ENCODE results near the gene COL2A1. TPM values are rescaled to one million over a fixed set of nuclear protein-coding genes. Genes with fewer than 3 reads are reported as not detected.

Gene COL2A1
- total RNA-seq, 4 donors from 2014 or later = not detected

DNA sequence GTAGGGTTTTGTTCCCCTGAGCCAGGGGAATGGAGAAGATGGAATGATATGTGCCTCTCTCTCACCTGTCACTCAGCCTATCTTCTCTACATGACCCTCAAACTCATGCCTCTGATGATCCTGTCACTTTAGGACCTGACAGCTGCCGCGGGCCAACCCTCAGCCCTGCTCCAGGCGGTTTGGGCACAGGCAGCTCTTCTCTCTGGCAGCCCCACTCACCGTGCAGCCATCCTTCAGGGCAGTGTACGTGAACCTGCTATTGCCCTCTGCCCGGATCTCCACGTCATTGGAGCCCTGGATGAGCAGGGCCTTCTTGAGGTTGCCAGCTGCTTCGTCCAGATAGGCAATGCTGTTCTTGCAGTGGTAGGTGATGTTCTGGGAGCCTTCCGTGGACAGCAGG is 30.4 kb downstream of the COL2A1 start:
- DNase-seq = no peak
- H3K27ac ChIP-seq = no peak overlapping the region
- TF ChIP-seq POLR2A (IDR thresholded peaks at IDR 0.05) = no peak
- TF ChIP-seq, protein P1, sequence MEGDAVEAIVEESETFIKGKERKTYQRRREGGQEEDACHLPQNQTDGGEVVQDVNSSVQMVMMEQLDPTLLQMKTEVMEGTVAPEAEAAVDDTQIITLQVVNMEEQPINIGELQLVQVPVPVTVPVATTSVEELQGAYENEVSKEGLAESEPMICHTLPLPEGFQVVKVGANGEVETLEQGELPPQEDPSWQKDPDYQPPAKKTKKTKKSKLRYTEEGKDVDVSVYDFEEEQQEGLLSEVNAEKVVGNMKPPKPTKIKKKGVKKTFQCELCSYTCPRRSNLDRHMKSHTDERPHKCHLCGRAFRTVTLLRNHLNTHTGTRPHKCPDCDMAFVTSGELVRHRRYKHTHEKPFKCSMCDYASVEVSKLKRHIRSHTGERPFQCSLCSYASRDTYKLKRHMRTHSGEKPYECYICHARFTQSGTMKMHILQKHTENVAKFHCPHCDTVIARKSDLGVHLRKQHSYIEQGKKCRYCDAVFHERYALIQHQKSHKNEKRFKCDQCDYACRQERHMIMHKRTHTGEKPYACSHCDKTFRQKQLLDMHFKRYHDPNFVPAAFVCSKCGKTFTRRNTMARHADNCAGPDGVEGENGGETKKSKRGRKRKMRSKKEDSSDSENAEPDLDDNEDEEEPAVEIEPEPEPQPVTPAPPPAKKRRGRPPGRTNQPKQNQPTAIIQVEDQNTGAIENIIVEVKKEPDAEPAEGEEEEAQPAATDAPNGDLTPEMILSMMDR (IDR thresholded peaks at IDR 0.05) = no peak
- intact Hi-C loops (cut with DNase I) = no loop called here
- H3K4me3 ChIP-seq = no peak overlapping the region
- WGBS, 2 donors = 74 to 100% methylated on average over 2 to 4 of the region's 9 CpGs
- no peaks in the 10 kb centered on the region for H3K9me3 ChIP-seq
- peaks cover 0 to under 1% (median 0%) of the 10 kb centered on the region in 4 donors for H3K27me3 ChIP-seq
- H3K36me3 ChIP-seq = peaks cover 0 to 7% (median 0%) of the 10 kb centered on the region in 3 donors
- no peaks in the 10 kb centered on the region for H3K4me1 ChIP-seq

- no peak overlapping the region for H3K4me3 ChIP-seq
- no peaks in the 10 kb centered on the region for H3K9me3 ChIP-seq
- no peak overlapping the region for H3K27ac ChIP-seq
- no peak for TF ChIP-seq POLR2A (IDR thresholded peaks at IDR 0.05)
- TF ChIP-seq, protein P1 (IDR thresholded peaks at IDR 0.05) = no peak
- WGBS, 2 donors = 77% methylated on average over 6 of the region's 6 CpGs
- DNase-seq = no peak
- H3K4me1 ChIP-seq = peaks cover 0 to 3% (median 0%) of the 10 kb centered on the region in 3 donors
- intact Hi-C loops (cut with DNase I) = no loop called here
- H3K27me3 ChIP-seq = no peaks in the 10 kb centered on the region
- H3K36me3 ChIP-seq = peaks cover 0 to 17% (median 0%) of the 10 kb centered on the region in 3 donors
Measured at GRCh38 chr12:47972895-47973294, 31.4 kb downstream of the COL2A1 start.

GRCh38 chr12:47970843-47971242 is 33.4 kb downstream of the COL2A1 start:
- H3K4me3 ChIP-seq = no peak overlapping the region
- TF ChIP-seq POLR2A (IDR thresholded peaks at IDR 0.05) = no peak
- no peaks in the 10 kb centered on the region for H3K27me3 ChIP-seq
- H3K9me3 ChIP-seq = no peaks in the 10 kb centered on the region
- no peak for DNase-seq
- intact Hi-C loops (cut with DNase I) = no loop called here
- peaks cover 0 to 19% (median 0%) of the 10 kb centered on the region in 3 donors for H3K4me1 ChIP-seq
- H3K36me3 ChIP-seq = peaks cover 0 to 37% (median 0%) of the 10 kb centered on the region in 3 donors
- 78 to 81% methylated on average over 5 to 6 of the region's 7 CpGs for WGBS, 2 donors
- no peak overlapping the region for H3K27ac ChIP-seq

DNA sequence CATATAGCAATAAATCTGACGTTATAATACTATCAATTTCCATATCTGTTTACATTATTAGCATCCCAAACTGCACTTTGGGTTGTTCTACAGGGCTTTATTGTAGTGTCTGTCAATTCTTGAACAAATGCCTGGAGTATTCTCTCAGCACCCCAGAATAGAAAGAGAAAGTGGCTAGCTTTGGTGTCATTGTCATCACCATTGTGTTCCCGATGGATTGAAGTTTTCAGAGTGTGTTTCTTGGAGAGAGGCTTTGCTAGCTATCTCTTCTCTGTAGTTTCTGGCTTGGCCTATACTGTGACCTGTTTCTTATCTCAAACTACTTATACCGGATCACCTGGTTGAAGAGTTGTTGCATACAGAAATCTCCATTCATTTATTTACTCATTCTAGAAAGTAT is 34.4 kb downstream of the COL2A1 start:
- intact Hi-C loops (cut with DNase I) = loop anchor here (10.0 kb wide), 1 partner anchor 195 kb away; no protein-coding TSS in a partner anchor
- TF ChIP-seq, protein P1 (IDR thresholded peaks at IDR 0.05) = no peak
- no peak for TF ChIP-seq POLR2A (IDR thresholded peaks at IDR 0.05)
- H3K36me3 ChIP-seq = peaks cover 0 to 40% (median 0%) of the 10 kb centered on the region in 3 donors
- H3K27me3 ChIP-seq = no peaks in the 10 kb centered on the region
- H3K4me3 ChIP-seq = no peak overlapping the region
- no peak for DNase-seq
- 71 to 82% methylated on average over 3 of the region's 3 CpGs for WGBS, 2 donors
- H3K9me3 ChIP-seq = no peaks in the 10 kb centered on the region
- no peak overlapping the region for H3K27ac ChIP-seq
- H3K4me1 ChIP-seq = peaks cover 0 to 23% (median 0%) of the 10 kb centered on the region in 3 donors

GRCh38 chr12:47967461-47968321 is 36.6 kb downstream of the COL2A1 start:
- no peak overlapping the region for H3K4me3 ChIP-seq
- WGBS, 2 donors = 38 to 44% methylated on average over 5 of the region's 5 CpGs
- H3K36me3 ChIP-seq = peaks cover 0 to 40% (median 0%) of the 10 kb centered on the region in 3 donors
- no peak for DNase-seq
- TF ChIP-seq POLR2A (IDR thresholded peaks at IDR 0.05) = no peak
- TF ChIP-seq, protein P1 (IDR thresholded peaks at IDR 0.05) = no peak
- H3K27me3 ChIP-seq = no peaks in the 10 kb centered on the region
- H3K27ac ChIP-seq = peak overlapping the region in 2 of 4 donors; percentile 46
- H3K4me1 ChIP-seq = peaks cover 7 to 42% (median 9%) of the 10 kb centered on the region in 3 donors
- H3K9me3 ChIP-seq = no peaks in the 10 kb centered on the region
- intact Hi-C loops (cut with DNase I) = loop anchor here (10.0 kb wide), 1 partner anchor 197 kb away; no protein-coding TSS in a partner anchor
